Posterior cingulate gyrus (tissue), 11 donors: ENCODE results near the gene IMPG2.

Source experiments
- DNase-seq, 10 donors: peaks; one replicate each; pipeline versions ENCODE4 v3.0.0 to v3.0.0-alpha.2; 2020 to 2021; ENCODE audit warnings: mixed read lengths in 3 of 10
- intact Hi-C: fragments of 100-400 bp; cut with DNase I; formaldehyde crosslinking; loops from one replicate; pipeline ENCODE4 v1.15.1; 2023

Gene IMPG2

GRCh38 chr3:101189796-101190195, 130.6 kb downstream of the IMPG2 start:
- intact Hi-C loops, result no loop called here

GRCh38 chr3:101189176-101189575, 131.2 kb downstream of the IMPG2 start:
- intact Hi-C loops, result no loop called here
- no peak for DNase-seq

More at GRCh38 chr3:101189796-101190195, 130.6 kb downstream of the IMPG2 start:
- no peak for DNase-seq

DNA sequence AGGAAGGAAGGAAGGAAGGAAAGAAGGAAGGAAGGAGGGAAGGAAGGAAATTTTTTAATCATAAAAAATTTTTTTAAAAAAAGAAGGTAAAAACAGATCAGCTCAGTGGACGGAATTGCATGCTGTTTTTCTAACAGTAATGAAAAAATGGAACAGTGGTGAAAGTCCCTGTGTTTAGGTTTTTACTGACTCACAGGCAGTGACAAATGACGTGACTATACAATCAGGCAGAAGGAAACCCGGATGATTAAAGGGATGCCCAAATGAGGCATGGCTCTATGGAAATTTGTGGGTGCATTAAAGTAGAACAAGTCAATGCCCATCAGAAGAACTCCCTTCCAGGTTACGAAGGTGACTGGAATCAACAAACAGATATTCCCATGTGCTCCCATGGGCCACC, 135.0 kb downstream of the IMPG2 start:
- no peak for DNase-seq
- intact Hi-C loops, result no loop called here

- DNase-seq, result no peak
- intact Hi-C loops, result no loop called here
Measured at GRCh38 chr3:101184111-101184510, 136.3 kb downstream of the IMPG2 start.

- intact Hi-C loops, result no loop called here
- no peak for DNase-seq
Measured at GRCh38 chr3:101183151-101183550, 137.2 kb downstream of the IMPG2 start.

GRCh38 chr3:101182734-101183133, 137.6 kb downstream of the IMPG2 start:
- DNase-seq, result no peak
- intact Hi-C loops, result no loop called here

GRCh38 chr3:101181801-101182200, 138.6 kb downstream of the IMPG2 start:
- intact Hi-C loops, result no loop called here
- no peak for DNase-seq

DNA sequence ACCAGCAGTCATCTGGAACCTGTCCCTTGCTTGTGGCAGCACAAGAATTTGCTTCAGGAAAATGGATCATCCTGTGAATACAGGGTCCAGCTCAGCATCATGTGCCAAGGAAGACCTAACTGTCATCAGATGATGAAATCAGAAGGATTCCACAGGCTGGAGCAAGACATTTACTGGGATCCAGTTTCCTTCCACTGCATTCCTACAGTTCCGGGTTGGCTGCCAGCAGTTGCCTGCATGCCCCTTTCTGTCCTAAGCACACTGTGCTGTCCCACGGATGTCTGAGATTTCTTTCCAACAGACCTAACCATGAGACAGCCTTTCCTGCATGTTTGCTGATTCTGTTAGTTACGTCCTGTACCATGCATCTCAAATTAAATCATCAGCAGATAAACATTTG, 140.7 kb downstream of the IMPG2 start:
- no peak for DNase-seq
- intact Hi-C loops, result no loop called here

- DNase-seq, result no peak
- intact Hi-C loops, result no loop called here
Measured at GRCh38 chr3:101177577-101177976, 142.8 kb downstream of the IMPG2 start.
